GM19035 (cell line): ENCODE data around the gene CLEC16A.

Source experiments
- ATAC-seq: cut with Tn5 transposase; IDR thresholded peaks from one replicate; pipeline ENCODE4 v1.9.1; 2021; ENCODE audit not compliant: unreplicated experiment

CLEC16A gene

GRCh38 chr16:10938796-10939648 is 5.3 kb upstream of the CLEC16A start:
- no peak for ATAC-seq

GRCh38 chr16:10939649-10940234 is 4.6 kb upstream of the CLEC16A start:
- no peak for ATAC-seq

GRCh38 chr16:10940501-10941079 is 3.8 kb upstream of the CLEC16A start:
- no peak for ATAC-seq

GRCh38 chr16:10941127-10941933 is 3.0 kb upstream of the CLEC16A start:
- ATAC-seq: no peak

DNA sequence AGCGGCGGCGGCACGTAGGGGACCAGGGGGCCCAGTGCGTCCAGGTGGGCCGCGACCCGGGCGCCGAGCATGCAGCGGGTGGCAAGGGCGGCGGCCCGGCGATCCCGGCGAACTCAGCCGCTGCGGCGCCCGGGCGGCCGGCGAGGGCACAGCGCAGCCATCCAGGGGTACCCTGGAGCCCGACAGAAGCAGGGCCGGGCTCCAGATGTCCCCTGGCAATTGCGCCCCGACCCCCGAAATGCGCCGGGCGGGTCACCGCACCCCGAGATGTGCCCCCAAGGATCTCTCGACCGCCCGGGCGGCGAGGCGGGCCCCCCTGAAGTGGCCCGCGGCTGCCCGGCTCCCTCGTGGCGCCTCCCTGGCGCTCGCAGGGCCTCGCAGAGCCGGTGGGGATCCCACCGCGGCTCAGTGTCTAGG is 2.4 kb upstream of the CLEC16A start:
- ATAC-seq: peak; percentile 5

DNA sequence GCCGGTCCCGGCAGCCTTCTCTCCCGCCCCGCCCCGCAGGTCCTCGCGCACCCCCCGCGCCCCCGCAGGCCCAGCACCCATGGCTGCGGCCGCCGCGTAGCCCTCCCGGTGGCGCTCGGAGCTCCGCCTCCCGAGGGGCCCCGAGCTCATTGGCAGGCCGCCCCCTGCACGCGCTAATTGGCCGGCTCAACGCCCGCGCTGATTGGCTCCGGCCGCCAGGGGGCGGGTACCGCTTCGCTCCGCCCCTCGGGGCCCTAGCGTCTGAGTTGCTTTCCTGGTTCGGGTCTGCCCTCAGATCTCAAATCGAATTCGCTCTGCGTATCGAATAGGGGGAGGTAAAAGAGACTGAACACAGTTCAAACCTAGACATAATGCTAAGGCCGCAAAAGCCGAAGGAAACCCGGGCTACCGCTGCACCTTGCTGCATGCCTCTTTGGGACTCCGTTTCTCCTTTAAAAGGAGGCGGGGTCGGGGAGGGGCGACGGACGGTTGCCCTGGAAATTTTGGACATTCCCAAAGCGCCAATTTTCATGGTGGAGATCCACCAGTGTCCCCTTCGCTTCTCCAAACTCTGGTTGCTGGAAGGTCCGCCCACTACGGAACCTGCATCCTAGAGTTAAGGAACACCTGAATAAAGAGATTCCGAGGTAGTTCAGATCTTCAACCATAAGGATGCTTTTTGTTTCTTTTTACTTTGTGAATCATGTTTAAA is 1.9 kb upstream of the CLEC16A start, which contains the start of gene DEXI:
DEXI (minus strand) TSS at position 117 of the 712 bp plus-strand sequence. CDS start 463 bp downstream, outside the sequence.
- peak; percentile 65 for ATAC-seq

- ATAC-seq: no peak
Observed at GRCh38 chr16:10943064-10943353, 1.4 kb upstream of the CLEC16A start.

- no peak for ATAC-seq
Observed at GRCh38 chr16:10945065-10945787, 862 bp downstream of the CLEC16A start.

GRCh38 chr16:10946308-10946707 is 1.9 kb downstream of the CLEC16A start:
- no peak for ATAC-seq

DNA sequence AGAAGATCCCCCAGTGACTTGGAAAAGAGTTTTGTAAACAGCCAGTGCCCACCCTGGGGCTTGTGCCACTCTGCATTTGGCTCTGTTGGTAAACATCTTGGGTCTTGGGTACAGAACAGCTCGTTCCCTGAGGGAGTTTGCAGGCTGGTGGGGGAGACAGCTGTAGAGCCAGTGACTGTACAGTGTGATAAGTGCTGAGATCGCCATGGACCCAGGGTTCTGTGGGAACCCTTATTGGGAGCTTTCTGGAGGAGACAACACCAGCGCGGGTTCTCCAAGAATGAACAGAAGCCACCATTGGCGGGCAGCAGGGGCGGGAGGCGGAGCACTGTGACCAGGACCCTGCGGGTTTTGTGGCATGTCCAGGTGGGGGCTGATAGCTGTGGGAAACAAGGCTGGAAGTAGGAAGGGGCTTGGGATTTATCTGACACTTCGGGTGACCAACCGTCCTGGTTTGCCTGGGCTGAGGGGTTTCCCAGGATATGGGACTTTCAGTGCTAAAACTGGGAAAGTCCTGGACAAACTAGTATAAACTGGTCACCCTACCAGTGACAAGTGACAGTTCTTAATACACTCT is 2.9 kb downstream of the CLEC16A start:
- no peak for ATAC-seq

GRCh38 chr16:10949424-10949970 is 5.1 kb downstream of the CLEC16A start:
- ATAC-seq: peak; percentile 46

- ATAC-seq: no peak
Observed at GRCh38 chr16:10950393-10950792, 6.0 kb downstream of the CLEC16A start.

DNA sequence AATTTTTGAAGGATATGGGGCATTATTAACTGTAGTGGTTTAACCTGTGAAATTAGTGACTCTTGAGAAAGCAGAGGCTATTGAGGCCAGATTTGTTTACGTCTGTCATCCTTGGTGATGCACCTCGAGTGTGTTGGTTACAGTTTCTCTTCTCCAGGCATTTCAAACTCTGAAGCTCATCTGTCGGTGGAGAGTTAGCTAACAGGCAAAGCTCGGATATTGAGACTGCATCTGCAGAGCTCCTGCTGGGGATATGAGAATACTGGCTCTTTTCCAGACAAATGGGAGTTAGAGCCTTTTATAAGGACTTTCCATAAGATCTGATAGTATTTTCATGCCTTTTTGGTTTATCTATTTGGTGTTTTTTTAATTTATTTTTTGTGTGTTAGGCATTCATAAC is 6.7 kb downstream of the CLEC16A start:
- no peak for ATAC-seq

GRCh38 chr16:10954903-10955302 is 10.5 kb downstream of the CLEC16A start:
- no peak for ATAC-seq

DNA sequence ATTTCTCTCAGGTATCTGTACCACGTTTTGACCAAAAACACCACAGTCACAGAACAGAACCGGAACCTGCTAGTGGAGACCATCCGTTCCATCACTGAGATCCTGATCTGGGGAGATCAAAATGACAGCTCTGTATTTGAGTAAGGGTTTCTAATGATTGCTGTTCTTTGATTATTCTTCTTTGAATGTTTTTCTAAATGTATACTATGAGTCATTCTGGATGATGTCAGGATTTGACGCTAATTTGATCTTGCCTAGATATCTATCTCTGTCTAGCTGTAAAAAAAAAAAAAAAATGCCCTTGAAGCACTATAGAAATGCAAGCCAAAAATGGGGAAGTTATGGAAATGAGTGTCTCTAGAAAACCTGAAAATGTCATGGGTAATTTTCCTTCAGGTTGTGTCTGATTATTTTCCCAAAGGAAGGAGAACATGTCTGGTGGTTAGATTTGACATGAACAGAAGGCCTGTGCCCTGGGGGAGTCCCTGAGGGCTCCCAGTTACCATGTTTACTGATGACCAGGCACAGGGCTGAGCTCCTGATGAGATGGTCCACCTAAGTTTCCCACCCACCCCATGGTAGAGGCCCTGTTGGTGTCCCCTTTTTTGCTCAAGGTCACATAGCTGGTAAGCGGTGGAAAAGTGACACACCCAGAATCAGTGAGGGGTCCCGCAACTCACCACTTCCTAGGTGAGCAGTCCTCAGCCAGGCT is 13.6 kb downstream of the CLEC16A start:
- no peak for ATAC-seq

DNA sequence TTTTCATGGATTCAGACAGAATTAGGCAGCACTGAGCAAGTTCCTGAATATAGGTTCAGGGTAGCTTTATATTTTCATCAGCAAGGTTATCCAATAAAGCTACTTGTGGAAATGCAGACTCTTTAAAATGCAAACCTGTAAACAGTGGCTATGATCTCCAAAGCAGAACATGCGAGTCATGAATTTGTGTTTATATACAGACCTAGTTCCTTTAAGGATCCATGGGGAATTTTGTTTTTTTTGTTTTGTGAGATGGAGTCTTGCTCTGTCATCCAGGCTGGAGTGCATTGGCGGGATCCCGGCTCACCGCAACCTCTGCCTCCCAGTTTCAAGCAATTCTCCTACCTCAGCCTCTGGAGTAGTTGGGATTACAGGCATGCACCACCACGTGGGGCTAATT is 14.8 kb downstream of the CLEC16A start:
- ATAC-seq: no peak

DNA sequence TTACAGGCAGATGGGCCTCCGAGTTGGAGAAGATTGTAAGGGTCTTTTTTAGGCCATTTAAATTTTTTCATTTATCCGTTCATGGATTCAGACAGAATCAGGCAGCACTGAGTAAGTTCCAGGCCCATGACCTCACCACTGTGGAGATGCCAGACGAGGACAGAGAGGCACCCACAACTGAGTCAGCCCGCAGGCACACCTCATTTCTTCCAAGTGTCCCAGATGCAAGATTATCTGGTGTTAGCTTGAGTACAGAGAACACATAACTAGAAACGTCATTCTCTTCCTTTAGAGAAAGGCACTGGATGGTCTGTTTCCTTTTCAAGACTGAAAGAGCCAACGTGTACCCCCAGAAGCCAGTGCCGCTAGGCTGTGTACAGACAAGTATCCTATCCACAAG is 16.9 kb downstream of the CLEC16A start:
- ATAC-seq: no peak

- ATAC-seq: peak; percentile 41
Observed at GRCh38 chr16:10964039-10964890, 19.9 kb downstream of the CLEC16A start.
